ENCODE results near the gene TTC6.

Gene TTC6

DNA sequence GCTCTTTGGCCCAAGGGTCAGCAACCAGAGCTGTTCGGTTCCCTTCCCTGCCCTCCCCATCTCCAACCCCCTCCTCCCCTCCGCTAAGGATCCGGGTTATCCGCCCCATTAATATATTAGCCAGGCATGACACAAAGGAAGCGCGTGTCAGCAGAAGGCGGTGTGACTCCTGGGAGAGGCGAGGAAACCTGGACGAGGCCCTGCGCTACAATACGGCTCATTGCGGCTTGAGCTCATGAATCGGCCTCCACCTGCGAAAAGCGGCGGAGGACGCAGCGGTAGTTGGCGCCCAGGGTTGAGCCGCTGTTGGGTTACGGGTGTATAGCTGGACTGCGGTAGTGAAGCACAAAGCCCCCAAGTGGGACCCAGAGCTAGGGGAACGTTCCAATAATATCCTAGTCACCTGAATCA is 10.3 kb upstream of the TTC6 start:
- DNase-seq (ENCODE audit: low read depth), result no peak

DNA sequence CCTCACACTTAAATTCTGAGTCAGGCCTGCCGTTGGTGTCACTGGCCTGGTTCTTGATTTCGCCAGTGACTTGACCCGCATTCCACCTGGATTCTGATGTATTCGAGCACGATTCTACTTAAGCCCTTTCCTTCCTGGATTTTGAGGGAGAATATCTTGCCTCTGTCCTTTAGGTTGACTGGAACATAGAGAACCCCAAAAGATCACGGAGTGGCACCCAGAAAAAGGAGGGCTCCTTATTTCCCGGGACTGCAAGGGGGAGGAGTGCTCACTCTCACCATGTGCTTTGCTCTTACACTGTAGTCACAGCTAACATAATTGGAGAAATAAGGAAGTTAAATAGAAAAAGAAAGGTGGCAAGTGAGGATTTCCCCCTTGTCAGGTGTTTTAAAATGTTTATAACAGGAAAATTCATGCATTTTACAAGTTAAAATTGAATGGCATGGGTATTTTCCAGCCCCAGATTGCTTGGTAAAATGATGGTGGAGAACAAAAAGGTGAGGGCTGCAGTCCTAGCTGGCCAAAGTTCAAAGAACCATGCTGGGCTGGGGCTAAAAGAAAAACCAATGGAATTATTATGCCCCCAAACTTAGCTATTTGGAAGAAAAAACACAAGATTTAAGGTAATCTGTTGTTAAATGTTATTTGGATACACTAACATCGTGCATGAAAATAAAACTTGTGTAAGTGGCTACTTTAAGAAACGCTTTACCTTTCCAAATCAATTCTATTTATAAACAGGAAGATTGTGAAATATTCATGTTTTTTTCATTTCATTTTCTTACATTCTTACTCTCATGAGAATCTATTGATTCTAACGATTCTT is 9.2 kb upstream of the TTC6 start:
- no peak for DNase-seq (ENCODE audit: low read depth)

DNA sequence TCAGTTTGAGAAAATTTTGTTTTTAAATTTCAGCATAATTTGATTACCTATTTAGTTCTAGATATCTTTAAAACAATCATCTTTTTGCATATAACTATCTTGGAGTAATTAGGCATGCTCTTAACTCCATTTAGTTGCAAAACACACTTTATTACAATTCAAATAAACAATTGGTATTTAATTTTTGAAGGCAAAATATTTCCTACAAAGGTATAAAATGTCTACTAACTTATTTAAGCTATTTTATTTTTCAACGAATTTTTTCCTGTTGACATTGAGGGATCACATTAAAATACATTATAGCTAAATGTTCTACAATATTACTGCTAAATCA is 8.7 kb upstream of the TTC6 start:
- no peak for DNase-seq (ENCODE audit: low read depth)

DNA sequence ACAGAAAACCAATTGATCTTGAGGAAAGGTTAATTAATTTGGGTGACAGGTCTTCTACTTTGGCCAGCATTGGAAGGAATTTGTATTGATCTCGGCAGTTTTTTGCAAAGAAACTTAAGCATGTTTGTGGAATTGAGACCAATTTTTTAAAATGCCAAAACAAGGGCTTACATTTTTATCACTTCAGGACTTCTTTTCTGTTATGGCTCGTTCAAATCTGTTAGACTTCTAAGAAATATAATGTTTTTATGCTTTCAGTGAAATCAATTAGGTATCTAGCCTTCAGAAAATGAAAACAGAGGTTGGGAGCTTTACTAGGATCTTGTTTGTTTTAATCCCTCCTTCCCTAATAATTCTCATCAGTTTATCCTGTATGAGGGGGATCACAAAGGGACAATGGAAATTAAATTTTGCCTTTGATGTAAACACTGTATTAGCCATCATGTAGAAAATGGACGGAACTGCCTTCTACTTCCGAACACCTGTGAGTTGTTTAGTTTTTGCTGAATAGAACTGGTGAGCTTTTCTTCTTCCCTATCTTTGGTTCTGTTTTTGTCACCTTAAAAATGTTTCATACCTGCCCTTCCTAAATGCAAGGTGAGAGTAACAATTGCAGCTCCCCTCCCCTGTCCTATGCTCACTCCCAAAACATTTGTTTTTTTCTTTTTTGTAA is 8.2 kb upstream of the TTC6 start:
- no peak for DNase-seq (ENCODE audit: low read depth)

DNA sequence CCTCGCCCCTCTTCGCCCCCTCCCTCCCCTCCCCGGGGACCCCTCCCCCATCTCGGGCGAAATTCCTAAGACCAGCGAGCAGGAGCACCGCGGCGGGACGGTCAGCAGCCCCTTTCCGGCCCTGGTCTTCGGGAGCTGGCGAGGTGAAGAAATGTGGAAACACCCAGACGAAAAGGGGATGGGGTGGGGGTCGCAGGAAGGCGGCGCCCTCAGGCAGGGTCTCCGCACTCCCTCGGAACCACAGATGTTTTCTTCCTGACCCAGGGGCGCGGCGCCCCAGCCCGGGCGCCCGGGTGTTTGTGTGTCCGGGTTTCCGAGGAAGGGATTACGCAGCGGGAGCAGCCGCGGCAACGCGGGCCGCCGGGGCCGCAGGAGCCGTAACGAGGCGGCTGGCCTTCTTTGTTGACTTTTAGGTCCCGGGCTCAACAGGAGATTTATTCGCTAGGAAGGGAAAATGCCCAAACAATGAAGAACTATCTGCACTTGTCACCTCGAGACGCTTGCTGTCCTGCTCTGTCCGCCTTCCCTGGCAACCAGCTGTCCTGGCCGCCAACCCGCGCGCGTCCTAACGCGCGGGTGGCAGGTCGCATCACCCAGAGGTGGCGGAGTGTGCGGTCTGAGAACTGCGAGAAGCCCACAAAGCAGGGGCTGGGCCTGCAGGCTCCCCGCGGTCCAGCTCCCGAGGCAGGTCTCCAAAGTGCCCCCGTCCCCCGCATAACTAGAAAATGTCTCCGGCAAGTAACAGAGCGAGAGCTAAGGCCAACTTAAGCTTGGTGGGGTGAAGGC is 7.4 kb upstream of the TTC6 start:
- no peak for DNase-seq (ENCODE audit: low read depth)

DNA sequence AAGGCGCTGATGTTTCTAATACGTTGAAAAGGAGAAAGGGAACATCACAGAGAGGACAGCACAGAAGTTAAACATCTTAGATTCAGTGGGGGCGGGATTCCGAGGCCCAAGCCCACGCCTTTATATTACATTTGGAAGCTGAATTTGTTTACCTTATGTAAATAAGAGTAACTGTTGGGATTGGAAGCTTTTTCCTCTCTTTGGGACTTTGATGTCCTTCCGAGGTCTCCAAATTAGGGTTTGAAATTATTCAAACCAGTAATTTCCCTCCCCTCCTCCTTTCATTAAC is 6.8 kb upstream of the TTC6 start:
- no peak for DNase-seq (ENCODE audit: low read depth)

DNA sequence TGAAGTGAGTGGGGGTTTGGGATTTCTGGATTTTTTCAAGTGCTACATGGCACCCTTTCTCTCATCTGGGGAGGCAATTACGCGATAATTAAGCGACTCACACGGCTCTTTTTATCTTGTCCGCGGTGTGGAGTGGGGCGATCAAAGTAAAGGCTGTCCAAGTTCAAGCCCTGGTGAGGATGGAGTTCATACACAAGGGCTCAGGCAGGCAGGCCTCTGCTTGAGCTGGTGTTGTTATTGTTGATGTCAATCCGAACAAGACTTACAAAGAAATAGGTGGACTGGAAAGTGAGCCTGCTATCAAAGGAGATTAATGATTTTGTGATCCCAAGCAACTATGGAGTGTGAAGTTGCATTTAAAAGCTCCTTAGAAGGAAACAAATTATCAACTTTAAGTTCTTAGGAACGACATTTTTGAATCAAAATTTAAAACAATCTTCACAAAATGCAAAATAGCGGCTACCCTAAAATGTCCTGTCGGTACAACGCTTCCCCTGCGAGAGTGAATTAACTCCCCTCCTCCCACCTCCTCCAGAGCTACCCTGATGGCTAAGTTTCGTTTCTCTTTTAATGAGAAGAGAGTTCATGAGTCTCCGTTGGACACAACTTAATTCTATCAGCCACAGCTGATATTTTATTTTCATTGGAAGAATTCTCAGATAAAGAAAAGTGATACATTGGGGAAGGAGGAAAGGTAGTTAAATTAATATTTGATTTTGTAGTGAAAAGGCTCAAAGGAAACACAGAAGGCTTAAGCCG is 6.3 kb upstream of the TTC6 start:
- no peak for DNase-seq (ENCODE audit: low read depth)

DNA sequence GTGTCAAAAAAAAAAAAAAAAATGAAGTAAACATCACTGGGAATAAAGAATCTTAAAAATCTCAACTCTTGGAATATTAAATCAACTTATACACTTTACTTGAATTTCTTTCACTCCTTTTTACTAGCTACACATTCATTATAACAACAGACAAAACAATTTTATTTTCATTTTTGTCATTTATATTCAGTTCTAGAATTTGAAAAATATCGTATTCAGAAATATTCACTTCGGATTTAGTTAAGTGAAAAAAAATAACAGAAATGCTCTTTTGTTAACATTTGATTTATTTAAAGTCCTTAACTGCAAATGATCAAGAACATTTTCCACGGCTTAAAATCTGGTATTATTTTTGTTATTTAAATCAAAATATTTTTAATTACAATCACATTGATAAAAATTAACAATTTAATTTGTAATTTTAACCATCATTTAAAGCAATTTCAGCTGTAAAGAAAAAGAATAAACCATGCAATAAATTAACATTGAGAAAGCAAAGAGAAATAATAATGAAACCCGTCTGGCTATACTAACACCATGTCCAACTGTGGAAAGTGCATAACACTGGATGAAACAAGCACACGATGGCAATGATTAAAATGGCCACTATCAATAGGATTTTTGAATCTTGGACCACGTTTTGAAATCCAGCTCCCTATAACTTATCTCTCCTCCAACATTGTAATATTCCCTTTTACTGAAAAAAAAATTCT is 5.6 kb upstream of the TTC6 start:
- DNase-seq (ENCODE audit: low read depth), result no peak

DNA sequence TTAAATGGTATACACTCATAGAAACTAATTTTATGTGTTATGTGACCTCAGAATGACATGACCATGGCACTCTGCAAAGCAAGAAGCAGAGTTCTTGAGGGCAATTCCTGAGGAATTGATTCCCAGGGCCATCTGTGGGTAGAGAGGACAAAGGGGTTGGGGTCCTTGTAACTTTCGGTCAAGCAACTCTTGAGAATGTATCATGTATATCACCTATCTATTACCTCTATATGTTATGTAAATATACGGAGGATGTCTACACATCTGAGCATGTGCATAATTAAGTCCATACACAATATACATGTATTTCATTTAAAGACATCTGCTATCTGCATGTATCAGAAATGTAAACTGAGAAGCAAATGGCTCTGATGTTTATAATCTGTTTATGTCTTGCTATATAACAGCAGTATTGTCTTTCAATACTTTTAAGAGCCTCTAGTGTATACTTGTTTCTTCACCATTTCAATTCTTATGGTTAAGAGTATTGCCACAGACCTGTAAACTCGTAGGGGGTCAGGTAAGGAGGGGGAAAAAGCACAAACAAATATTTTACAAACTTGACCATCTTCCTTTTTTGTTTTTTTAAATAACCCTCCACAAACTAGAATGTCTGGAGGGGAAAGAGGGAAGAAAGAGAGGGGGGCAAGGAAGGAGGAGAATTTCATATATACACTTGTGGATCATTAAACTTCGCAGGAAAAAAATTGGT is 4.8 kb upstream of the TTC6 start:
- no peak for DNase-seq (ENCODE audit: low read depth)

DNA sequence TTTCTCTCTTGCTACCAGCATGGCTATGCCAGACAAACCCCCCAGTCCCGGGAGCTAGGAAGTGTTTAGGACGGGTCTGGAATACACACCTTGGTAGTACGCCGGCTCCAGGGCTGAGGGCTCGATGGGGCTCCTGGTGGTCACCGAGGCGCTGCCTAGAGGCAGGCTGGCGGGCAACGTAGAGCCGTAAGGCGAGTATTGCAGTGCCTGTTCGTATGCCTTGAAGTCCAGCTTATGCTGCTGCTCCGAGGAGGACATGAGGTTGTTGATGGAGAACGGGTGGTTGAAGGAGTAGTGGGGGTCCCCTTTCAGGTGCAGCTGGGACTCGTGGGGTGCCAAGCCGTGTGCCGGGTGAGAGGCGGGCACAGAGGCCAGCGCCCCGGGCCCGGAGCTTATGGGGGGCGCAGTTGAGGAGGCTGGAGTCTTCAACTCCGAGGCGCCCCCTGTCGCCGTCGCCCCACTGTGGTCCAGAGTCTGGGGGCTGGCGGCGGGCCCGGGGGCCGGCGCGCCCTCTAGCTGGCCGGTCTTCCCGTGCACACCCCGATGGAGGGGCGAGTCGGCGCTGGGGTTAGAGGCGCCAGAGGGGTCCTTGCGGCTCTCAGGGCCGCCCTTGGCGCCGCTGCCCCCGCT is 4.0 kb upstream of the TTC6 start:
- no peak for DNase-seq (ENCODE audit: low read depth)

DNA sequence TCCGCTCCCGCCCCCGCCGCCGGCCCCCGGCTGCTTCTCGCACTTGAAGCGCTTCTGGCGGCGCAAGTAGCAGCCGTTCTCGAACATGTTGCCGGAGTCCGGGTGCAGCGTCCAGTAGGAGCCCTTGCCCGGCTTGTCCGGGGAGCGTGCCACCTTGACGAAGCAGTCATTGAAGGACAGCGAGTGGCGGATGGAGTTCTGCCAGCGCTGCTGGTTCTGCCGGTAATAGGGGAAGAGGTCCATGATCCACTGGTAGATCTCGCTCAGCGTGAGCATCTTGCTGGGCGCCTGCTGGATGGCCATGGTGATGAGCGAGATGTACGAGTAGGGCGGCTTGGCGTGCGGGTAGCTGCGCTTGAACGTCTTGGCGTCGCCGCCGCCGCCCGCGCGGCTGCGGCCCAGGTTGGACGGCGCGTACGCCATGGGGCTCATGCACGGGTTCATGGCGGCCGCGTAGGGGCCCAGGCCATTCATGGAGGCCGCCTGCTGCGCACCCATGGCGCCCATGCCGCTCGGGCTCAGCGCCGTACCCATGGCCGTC is 3.4 kb upstream of the TTC6 start:
- no peak for DNase-seq (ENCODE audit: low read depth)

DNA sequence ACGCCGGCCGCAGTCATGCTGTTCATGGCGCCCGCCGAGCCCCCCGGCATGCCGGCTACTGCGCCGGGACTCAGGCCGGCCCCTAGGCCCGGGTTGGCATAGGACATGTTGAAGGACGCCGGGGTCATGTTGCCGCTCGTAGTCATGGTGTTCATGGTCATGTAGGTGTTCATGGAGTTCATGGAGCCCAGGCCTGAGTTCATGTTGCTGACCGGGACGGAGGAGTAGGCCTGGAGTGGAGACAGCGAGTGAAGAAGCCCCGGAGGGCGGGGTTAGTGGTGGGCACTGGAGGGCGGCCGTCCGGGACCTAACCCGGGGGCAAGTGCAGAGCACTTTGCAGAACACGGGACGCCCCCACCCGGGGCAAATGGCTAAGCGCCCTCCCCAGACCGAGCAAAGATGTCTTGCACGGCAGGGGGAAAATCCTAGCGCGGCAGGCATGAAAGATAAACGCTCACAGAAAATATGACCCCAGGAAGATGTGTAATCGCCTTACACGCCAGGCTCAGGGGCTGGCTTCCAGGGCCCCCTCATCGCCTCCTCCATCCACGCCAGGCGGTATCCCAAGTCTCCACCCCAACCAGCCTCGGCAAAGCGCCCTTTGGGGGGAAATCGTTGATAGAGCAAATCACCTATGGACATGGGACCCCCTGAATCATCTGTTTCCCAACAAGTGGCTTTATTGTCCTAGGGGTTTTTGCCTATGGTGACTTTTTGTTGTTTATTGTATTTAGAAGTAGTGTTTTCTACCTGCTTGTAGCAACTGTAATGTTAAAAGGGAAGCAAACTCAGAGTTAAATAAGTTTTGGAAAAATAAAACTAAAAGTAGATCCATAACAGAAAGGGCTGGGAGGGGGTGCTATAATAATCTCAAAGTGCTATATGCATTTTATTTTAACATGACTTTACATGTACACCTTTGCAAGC is 2.7 kb upstream of the TTC6 start:
- DNase-seq (ENCODE audit: low read depth), result no peak

DNA sequence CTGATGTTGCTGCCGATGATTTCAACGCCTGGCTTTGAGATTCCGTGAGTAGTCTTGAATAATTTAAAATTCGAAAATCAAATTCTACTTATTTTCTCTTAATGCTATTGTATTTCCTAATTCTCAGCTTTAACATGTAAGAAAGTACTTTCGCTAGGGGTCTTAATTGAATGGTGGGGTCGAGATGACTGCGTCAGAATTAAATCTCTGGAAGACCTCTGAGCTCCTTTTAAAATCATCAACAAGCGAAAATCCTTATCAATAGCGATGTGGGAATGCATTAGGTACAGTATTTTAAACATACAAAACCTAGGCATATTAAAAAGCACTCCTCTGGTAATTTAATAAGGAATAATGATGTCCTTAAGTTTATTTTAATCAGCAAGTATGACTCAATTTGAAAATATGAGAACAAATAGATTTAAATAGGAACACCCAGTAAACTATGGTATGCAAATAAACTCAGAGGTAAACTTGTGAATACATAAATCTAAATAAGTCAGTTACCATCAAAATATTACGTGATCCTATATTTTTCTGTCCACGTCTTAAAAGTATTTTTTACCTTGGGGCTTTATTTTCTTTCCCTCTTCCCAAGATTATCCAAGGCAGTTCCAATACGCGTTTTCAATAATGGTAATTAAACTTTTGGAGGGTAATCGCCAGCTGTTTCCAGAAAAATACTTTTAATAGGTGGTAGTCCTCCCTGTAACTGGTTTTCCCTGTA is 1.8 kb upstream of the TTC6 start:
- no peak for DNase-seq (ENCODE audit: low read depth)

DNA sequence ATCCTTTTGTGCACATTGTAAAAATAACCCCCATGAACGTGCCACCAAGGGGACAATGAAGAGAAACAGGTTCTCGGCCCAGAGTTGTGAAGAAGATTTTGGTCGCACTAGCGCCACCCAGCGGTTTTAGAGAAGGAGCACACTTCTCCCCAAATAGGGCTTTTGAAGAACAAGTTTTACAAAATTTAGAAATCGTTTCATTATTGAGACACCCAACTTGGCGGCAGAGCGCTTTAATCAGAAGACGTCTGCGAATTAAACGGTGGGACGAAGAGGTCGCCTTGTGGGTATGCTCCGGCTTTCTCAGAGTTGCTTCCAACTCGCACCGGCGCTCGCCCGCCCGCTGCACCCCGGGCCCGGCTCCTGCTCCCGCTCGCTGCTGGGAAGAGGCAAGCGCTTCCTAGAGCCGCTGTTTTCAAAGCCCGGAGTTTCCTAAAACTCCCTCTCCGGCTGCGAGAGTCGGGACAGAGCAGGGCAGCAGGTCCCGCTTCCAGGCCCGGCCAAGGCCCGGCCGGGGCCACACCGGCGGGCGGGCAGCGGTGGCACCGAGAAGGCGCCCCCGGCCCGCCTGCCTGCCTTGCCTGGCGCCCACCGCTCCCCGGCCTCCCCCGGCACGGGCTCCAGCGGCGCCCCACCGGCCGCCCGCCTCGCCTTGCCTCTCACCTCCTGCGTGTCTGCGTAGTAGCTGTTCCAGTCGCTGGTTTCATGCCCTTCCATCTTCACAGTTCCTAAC is 1.0 kb upstream of the TTC6 start:
- no peak for DNase-seq (ENCODE audit: low read depth)

DNA sequence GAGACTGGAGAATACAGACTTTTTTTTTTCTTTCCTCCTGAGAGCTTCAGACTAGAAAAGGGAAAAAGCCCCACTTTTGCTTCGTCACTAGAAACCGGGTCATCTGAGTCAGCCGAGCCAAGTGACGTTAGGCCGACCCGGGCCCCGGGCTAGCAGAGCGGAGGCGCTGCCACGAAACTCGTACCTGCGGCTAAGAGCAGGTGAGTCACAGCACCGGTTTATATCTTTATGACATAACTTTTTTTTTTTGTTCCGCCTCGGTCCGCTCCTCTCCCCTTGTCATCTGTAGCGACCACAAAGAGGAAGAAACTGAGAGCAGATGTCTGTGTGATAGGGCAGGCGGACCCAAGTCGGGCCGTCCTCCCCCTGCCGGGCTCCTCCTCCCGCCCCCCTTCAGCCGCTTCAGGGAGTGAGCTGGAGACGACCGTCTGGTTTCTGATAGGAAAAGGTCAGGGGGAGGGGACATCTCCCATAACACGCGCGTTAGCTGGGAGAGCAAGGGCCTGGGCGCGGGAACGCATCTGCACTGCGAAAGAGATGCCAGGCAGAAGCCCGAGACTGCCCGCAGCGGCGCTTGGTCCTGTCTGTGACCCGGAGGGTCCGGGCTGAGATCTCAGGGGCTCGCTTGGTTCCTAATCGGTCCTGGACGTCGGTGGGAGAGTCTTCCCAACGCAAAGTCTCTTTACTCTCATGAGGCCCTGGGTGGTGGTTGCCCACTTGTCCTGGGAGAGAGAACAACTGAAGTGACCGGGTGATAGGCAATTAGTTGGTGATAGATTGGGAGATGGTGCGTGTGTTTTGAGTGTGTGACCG is 586 bp downstream of the TTC6 start:
- DNase-seq (ENCODE audit: low read depth), result peak; percentile 19

DNA sequence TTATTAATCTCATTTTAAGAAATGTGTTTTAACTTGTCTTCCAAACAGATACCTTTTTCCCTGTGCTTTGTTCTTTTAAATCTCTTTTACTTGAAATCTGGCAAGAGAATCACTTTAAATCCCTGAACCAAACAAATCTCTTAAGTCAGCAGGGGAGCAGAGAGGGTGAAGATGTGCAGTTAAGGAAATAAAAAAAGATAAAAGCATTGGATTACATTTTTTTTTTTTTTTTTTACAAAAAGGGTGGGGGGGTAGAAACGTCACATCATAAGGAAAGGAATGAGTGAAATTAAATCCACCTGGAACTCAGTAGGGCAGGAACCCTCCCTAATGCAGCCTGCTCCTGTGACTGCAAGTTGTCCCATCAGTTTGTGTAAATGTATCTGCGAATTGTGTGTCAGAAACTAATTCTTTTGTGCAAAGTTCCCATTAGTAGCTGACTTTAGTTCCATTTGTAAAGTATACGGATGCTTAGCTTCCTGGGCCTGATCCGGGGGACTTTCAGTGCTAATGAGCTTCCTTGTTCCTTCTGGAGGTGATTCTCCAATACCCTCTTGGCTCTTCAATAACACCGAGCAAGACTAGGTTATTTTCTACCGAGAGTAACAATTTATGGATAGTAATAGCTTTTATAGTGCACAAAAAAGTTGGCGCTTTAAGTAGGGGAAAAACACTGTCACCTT is 1.5 kb downstream of the TTC6 start:
- DNase-seq (ENCODE audit: low read depth), result no peak

DNA sequence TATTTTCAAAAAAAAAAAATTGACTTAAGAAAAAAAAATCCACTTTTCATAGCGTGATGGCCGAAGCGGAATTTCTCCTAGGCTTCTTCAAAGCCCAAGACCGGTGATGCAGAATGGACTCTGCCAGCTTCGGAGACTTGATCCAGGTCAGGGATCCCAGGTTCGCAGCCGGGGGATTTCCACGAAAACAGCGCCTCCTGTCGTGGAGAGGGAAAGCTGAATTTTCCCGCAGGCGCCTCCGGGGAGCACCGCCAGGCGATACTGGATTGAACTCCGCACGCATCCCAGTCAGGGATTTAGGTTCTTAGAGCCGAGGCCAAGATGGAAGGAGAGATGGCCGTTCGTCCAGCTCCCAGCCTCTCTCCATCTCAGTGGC is 2.1 kb downstream of the TTC6 start:
- no peak for DNase-seq (ENCODE audit: low read depth)

Data from stimulated activated CD8-positive, alpha-beta memory T cell treated with anti-CD3 and anti-CD28 coated beads, Interleukin-12 subunit alpha, Interleukin-12 subunit beta, amount 100 ng/mL, for 4 hours (primary cell).